B cell (primary cell): ENCODE data around the gene TMBIM4. TPM values are rescaled to one million over a fixed set of nuclear protein-coding genes. Genes with fewer than 3 reads are reported as not detected.

Experiments used
- ATAC-seq: fragments of 200-7000 bp; cut with Tn5 transposase; one replicate; pipeline ENCODE4 v1.10.0; 2021; ENCODE audit warnings: low read depth, mild to moderate bottlenecking, moderate number of reproducible peaks, moderate library complexity
- CTCF ChIA-PET: fragments of 350-600 bp; sonication (Branson Sonifier 250); formaldehyde crosslinking; loops from one replicate; lab custom pipeline; 2021; ENCODE audit warnings: antibody characterized with exemption, inconsistent platforms; lab: Charles Lee
- POLR2A ChIA-PET: fragments of 350-600 bp; sonication (Branson Sonifier 250); formaldehyde crosslinking; loops from one replicate; lab custom pipeline; 2021; ENCODE audit warnings: antibody characterized with exemption; lab: Charles Lee
- DNase-seq: peaks from one replicate; pipeline ENCODE4 v3.0.0; 2013
- H2AFZ ChIP-seq: 2 replicates; pipeline ENCODE4 v1.6.1; 2012; ENCODE audit warnings: mild to moderate bottlenecking, low read depth, low read length; ENCODE audit not compliant: insufficient read depth, poor library complexity, severe bottlenecking
- H3K27ac ChIP-seq, 2 donors: 1 replicate in 1 of 2; 2 replicates in 1 of 2; pipeline ENCODE4 v1.5.1; 2012 to 2013; ENCODE audit warnings: low read length in 2 of 2, mild to moderate bottlenecking in 2 of 2, moderate library complexity in 1 of 2
- H3K27me3 ChIP-seq, 4 experiments: fragments of 200-600 bp in 1 of 4; sonication (generic) in 1 of 4; replicated peaks in 1 of 4; 1 replicate in 2 of 4; 2 replicates in 2 of 4; pipeline versions ENCODE4 v1.6.1 to v1.7.0; 2013 to 2016; ENCODE audit warnings: low read length in 3 of 4, mild to moderate bottlenecking in 2 of 4, mixed read lengths in 1 of 4, moderate library complexity in 1 of 4; ENCODE audit not compliant: insufficient read depth in 4 of 4, control insufficient read depth in 3 of 4; ENCODE audit errors: control extremely low read depth in 1 of 4
- H3K36me3 ChIP-seq, 2 experiments: replicated peaks in 1 of 2; 1 replicate in 1 of 2; 2 replicates in 1 of 2; pipeline versions ENCODE4 v1.6.1 to v1.7.1; 2013; ENCODE audit warnings: low read length in 1 of 2; ENCODE audit not compliant: insufficient read depth in 2 of 2, control insufficient read depth in 1 of 2; ENCODE audit errors: control extremely low read depth in 1 of 2, extremely low read depth in 1 of 2
- H3K4me1 ChIP-seq, 2 donors: fragments of 200-600 bp in 1 of 2; sonication (generic) in 1 of 2; 1 replicate in 1 of 2; 2 replicates in 1 of 2; pipeline versions ENCODE4 v1.5.1 to v1.6.1; 2013 to 2017; ENCODE audit warnings: low read length in 2 of 2; ENCODE audit not compliant: control insufficient read depth in 2 of 2, insufficient read depth in 2 of 2
- H3K4me2 ChIP-seq: replicated peaks from 2 replicates; pipeline ENCODE3; 2012; ENCODE audit warnings: mild to moderate bottlenecking, low read depth, low read length; ENCODE audit not compliant: poor library complexity, severe bottlenecking
- H3K4me3 ChIP-seq, 5 experiments: fragments of 200-600 bp in 1 of 5; sonication (generic) in 1 of 5; 1 replicate in 3 of 5; 2 replicates in 2 of 5; pipeline versions ENCODE4 v1.5.1 to v1.7.0; 2011 to 2016; ENCODE audit warnings: low read length in 4 of 5, mild to moderate bottlenecking in 4 of 5, low read depth in 2 of 5, control low read depth in 1 of 5, moderate library complexity in 1 of 5; ENCODE audit not compliant: insufficient read depth in 1 of 5; ENCODE audit errors: control extremely low read depth in 1 of 5, extremely low read depth in 1 of 5
- H3K79me2 ChIP-seq: fragments of 200-600 bp; sonication (generic); one replicate; pipeline ENCODE4 v1.6.0; 2016; ENCODE audit warnings: low read length; ENCODE audit not compliant: control insufficient read depth, insufficient read depth
- H3K9ac ChIP-seq: fragments of 200-600 bp; sonication (generic); 2 replicates; pipeline ENCODE4 v1.6.1; 2017; ENCODE audit warnings: mild to moderate bottlenecking, low read length, moderate library complexity
- H3K9me3 ChIP-seq, 3 donors: one replicate each; pipeline versions ENCODE4 v1.6.1 to v1.7.1; 2013; ENCODE audit warnings: low read length in 2 of 3; ENCODE audit not compliant: control insufficient read depth in 2 of 3, insufficient read depth in 1 of 3; ENCODE audit errors: control extremely low read depth in 1 of 3
- H4K20me1 ChIP-seq: 2 replicates; pipeline ENCODE4 v1.6.0; 2012; ENCODE audit warnings: mild to moderate bottlenecking, low read length; ENCODE audit not compliant: insufficient read depth, control insufficient read depth, poor library complexity, severe bottlenecking
- H3K27ac Mint-ChIP-seq: one replicate; pipeline ENCODE4 v1.8.0; 2021; ENCODE audit warnings: mixed read lengths
- H3K27me3 Mint-ChIP-seq: one replicate; pipeline ENCODE4 v1.8.0; 2021; ENCODE audit warnings: mixed read lengths
- H3K4me1 Mint-ChIP-seq: one replicate; pipeline ENCODE4 v1.8.0; 2021; ENCODE audit warnings: mixed read lengths
- H3K4me3 Mint-ChIP-seq: one replicate; pipeline ENCODE4 v1.8.0; 2021; ENCODE audit warnings: mixed read lengths
- H3K9me3 Mint-ChIP-seq: one replicate; pipeline ENCODE4 v1.8.0; 2022; ENCODE audit warnings: mixed read lengths; ENCODE audit not compliant: insufficient read depth
- CTCF ChIP-seq: fragments of 200-600 bp; IDR thresholded peaks from one replicate; pipeline ENCODE4 v1.8.0; 2022; ENCODE audit warnings: antibody characterized with exemption, mild to moderate bottlenecking
- EZH2 ChIP-seq: IDR thresholded peaks from 2 replicates; pipeline ENCODE4 v1.6.1; 2012; ENCODE audit warnings: borderline replicate concordance, low read depth, mild to moderate bottlenecking, moderate library complexity, low read length; ENCODE audit not compliant: insufficient read depth, poor library complexity, severe bottlenecking
- WGBS: methylation state at CpG from one replicate; pipeline ENCODE4 v1.1.5; 2013; ENCODE audit warnings: missing lambda C conversion rate; ENCODE audit not compliant: insufficient coverage; 5-methylcytosine and 5-hydroxymethylcytosine counted together
- intact Hi-C: fragments of 100-400 bp; cut with micrococcal nuclease; formaldehyde crosslinking; loops from one replicate; pipeline ENCODE4 v1.10.0; 2022
- polyA plus RNA-seq: library from polyadenylated mRNA; depleted of rRNA; stranded (reverse); fragments of >200 nt; gene quantifications from 2 replicates; pipeline ENCODE4 v1.2.3, GENCODE V29; 2012
- total RNA-seq, 2 donors: library from RNA; stranded (reverse); fragments of 120-200 nt in 1 of 2; gene quantifications; 1 replicate in 1 of 2; 2 replicates in 1 of 2; pipeline versions ENCODE4 v1.2.3 to v1.2.4, GENCODE V29; 2013 to 2022

Gene TMBIM4
- total and polyA plus RNA-seq, 2 donors (not counting 1 experiment from before 2014, with no cell fraction given) = 85.1 to 88.1 TPM

GRCh38 chr12:66111605-66112004 is 58.2 kb downstream of the TMBIM4 start:
- no peak overlapping the region for H3K4me3 Mint-ChIP-seq
- ATAC-seq = no peak
- Histone ChIP-seq H3K79me2 (no peaks in the 10 kb centered on the region), H4K20me1 (no peaks in the 10 kb centered on the region), H2AFZ (no peak overlapping the region), H3K4me3 (no peak overlapping the region), H3K9ac (no peak overlapping the region), H3K4me1 (no peaks in the 10 kb centered on the region), H3K4me2 (no peak overlapping the region), H3K27ac (no peak overlapping the region), H3K36me3 (no peaks in the 10 kb centered on the region), H3K27me3 (no peaks in the 10 kb centered on the region), H3K9me3 (no peaks in the 10 kb centered on the region)
- peaks cover 2% of the 10 kb centered on the region for H3K4me1 Mint-ChIP-seq
- ChIA-PET CTCF (no interaction called here), POLR2A (no interaction called here)
- intact Hi-C loops = no loop called here
- H3K27ac Mint-ChIP-seq = no peak overlapping the region
- H3K9me3 Mint-ChIP-seq = no peaks in the 10 kb centered on the region
- TF ChIP-seq EZH2 (no peak), CTCF (no peak)
- peaks cover 5% of the 10 kb centered on the region for H3K27me3 Mint-ChIP-seq
- no peak for DNase-seq

GRCh38 chr12:66109056-66109455 is 60.7 kb downstream of the TMBIM4 start:
- no peak for ATAC-seq
- intact Hi-C loops = loop anchor here (5.0 kb wide), 1 partner anchor 802 kb away; no protein-coding TSS in a partner anchor

More at GRCh38 chr12:66109056-66109455, 60.7 kb downstream of the TMBIM4 start:
- Histone ChIP-seq H3K79me2 (no peaks in the 10 kb centered on the region), H3K4me2 (no peak overlapping the region), H3K4me1 (no peaks in the 10 kb centered on the region), H4K20me1 (no peaks in the 10 kb centered on the region), H3K36me3 (no peaks in the 10 kb centered on the region), H3K9me3 (no peaks in the 10 kb centered on the region), H3K4me3 (no peak overlapping the region), H3K27me3 (no peaks in the 10 kb centered on the region), H2AFZ (no peak overlapping the region), H3K9ac (no peak overlapping the region), H3K27ac (no peak overlapping the region)
- H3K4me1 Mint-ChIP-seq = peaks cover 2% of the 10 kb centered on the region
- H3K27ac Mint-ChIP-seq = no peak overlapping the region
- 100% methylated on average over 2 of the region's 4 CpGs for WGBS
- CTCF ChIA-PET = interaction anchor here (7.1 kb wide), 1 partner anchor 1218 kb away, joined by 48 read pairs; no protein-coding TSS in a partner anchor
- no peak for TF ChIP-seq CTCF
- H3K9me3 Mint-ChIP-seq = no peaks in the 10 kb centered on the region
- H3K4me3 Mint-ChIP-seq = no peak overlapping the region
- POLR2A ChIA-PET = no interaction called here
- peaks cover 15% of the 10 kb centered on the region for H3K27me3 Mint-ChIP-seq
- DNase-seq = no peak
